Testis (tissue), 2 donors: Measurements from ENCODE around the gene TSPAN1.

ENCODE experiments used
- CTCF ChIP-seq, 3 experiments: fragments of 450-650 bp in 2 of 3; fragments of 200-600 bp in 1 of 3; sonication (generic) in 1 of 3; IDR thresholded peaks; one replicate each; pipeline ENCODE4 v1.5.1; 2016 to 2019; ENCODE audit warnings: antibody characterized with exemption in 3 of 3, mild to moderate bottlenecking in 2 of 3, moderate library complexity in 1 of 3
- POLR2A ChIP-seq: fragments of 450-650 bp; IDR thresholded peaks from one replicate; pipeline ENCODE4 v1.6.1; 2017; ENCODE audit warnings: antibody characterized with exemption, mild to moderate bottlenecking, moderate library complexity

- no peak for TF ChIP-seq CTCF (IDR thresholded peaks at IDR 0.05)
- no peak for TF ChIP-seq POLR2A
Observed at GRCh38 chr1:46199233-46199749, 24.4 kb downstream of the TSPAN1 start.
